ENCODE measurements around the gene LRRC7. TPM values are rescaled to one million over a fixed set of nuclear protein-coding genes. Genes with fewer than 3 reads are reported as not detected.

LRRC7 gene
- total RNA-seq, 4 donors from 2014 or later: 11.1 to 21.3 (median 14.1) TPM

- no peaks in the 10 kb centered on the region for H3K36me3 ChIP-seq
- DNase-seq (ENCODE audit: low spot score in 2 of 2): no peak
- H3K27me3 ChIP-seq: no peaks in the 10 kb centered on the region
- no peaks in the 10 kb centered on the region for H3K9me3 ChIP-seq
- no peak overlapping the region for H3K27ac ChIP-seq
- WGBS, 2 donors: 70 to 74% methylated on average over 2 of the region's 2 CpGs
- no peaks in the 10 kb centered on the region for H3K4me1 ChIP-seq
- H3K4me3 ChIP-seq: no peak overlapping the region
- no peak for TF ChIP-seq EP300 (IDR thresholded peaks at IDR 0.05)
- TF ChIP-seq CTCF (IDR thresholded peaks at IDR 0.05): no peak
- TF ChIP-seq POLR2A (IDR thresholded peaks at IDR 0.05): no peak
Observed at GRCh38 chr1:69835955-69836354, 268.2 kb downstream of the LRRC7 start.

GRCh38 chr1:69836971-69837636, 269.4 kb downstream of the LRRC7 start:
- WGBS, 2 donors: 61 to 65% methylated on average over 1 of the region's 1 CpG
- TF ChIP-seq CTCF (IDR thresholded peaks at IDR 0.05) (no peak), EP300 (IDR thresholded peaks at IDR 0.05) (no peak), POLR2A (IDR thresholded peaks at IDR 0.05) (no peak)
- no peak for DNase-seq (ENCODE audit: low spot score in 2 of 2)
- no peak overlapping the region for H3K27ac ChIP-seq
- H3K4me1 ChIP-seq: no peaks in the 10 kb centered on the region
- no peaks in the 10 kb centered on the region for H3K27me3 ChIP-seq
- no peaks in the 10 kb centered on the region for H3K36me3 ChIP-seq
- H3K4me3 ChIP-seq: no peak overlapping the region
- H3K9me3 ChIP-seq: no peaks in the 10 kb centered on the region

GRCh38 chr1:69842326-69842725, 274.6 kb downstream of the LRRC7 start:
- Histone ChIP-seq H3K36me3 (no peaks in the 10 kb centered on the region), H3K4me3 (no peak overlapping the region), H3K9me3 (no peaks in the 10 kb centered on the region), H3K27me3 (no peaks in the 10 kb centered on the region), H3K4me1 (no peaks in the 10 kb centered on the region), H3K27ac (no peak overlapping the region)
- no peak for DNase-seq (ENCODE audit: low spot score in 2 of 2)
- WGBS, 2 donors: 84 to 93% methylated on average over 1 of the region's 1 CpG
- no peak for TF ChIP-seq POLR2A (IDR thresholded peaks at IDR 0.05)
- TF ChIP-seq CTCF (IDR thresholded peaks at IDR 0.05): no peak

GRCh38 chr1:69845655-69846054, 277.9 kb downstream of the LRRC7 start:
- H3K36me3 ChIP-seq: no peaks in the 10 kb centered on the region
- WGBS, 2 donors: 97 to 100% methylated on average over 1 of the region's 1 CpG
- H3K27ac ChIP-seq: no peak overlapping the region
- no peak for DNase-seq (ENCODE audit: low spot score in 2 of 2)
- H3K9me3 ChIP-seq: no peaks in the 10 kb centered on the region
- H3K27me3 ChIP-seq: no peaks in the 10 kb centered on the region
- TF ChIP-seq EP300 (IDR thresholded peaks at IDR 0.05): no peak
- H3K4me1 ChIP-seq: no peaks in the 10 kb centered on the region
- no peak overlapping the region for H3K4me3 ChIP-seq

GRCh38 chr1:69846267-69846666, 278.5 kb downstream of the LRRC7 start:
- TF ChIP-seq POLR2A (IDR thresholded peaks at IDR 0.05) (no peak), CTCF (IDR thresholded peaks at IDR 0.05) (no peak), EP300 (IDR thresholded peaks at IDR 0.05) (no peak)
- DNase-seq (ENCODE audit: low spot score in 2 of 2): no peak
- Histone ChIP-seq H3K4me1 (no peaks in the 10 kb centered on the region), H3K36me3 (no peaks in the 10 kb centered on the region), H3K9me3 (no peaks in the 10 kb centered on the region), H3K4me3 (no peak overlapping the region), H3K27ac (no peak overlapping the region), H3K27me3 (no peaks in the 10 kb centered on the region)
- WGBS, 2 donors: 38 to 40% methylated on average over 3 of the region's 3 CpGs

GRCh38 chr1:69847670-69848069, 279.9 kb downstream of the LRRC7 start:
- 85 to 86% methylated on average over 4 of the region's 4 CpGs for WGBS, 2 donors
- no peak overlapping the region for H3K27ac ChIP-seq
- TF ChIP-seq POLR2A (IDR thresholded peaks at IDR 0.05) (no peak), EP300 (IDR thresholded peaks at IDR 0.05) (no peak), CTCF (IDR thresholded peaks at IDR 0.05) (no peak)
- no peaks in the 10 kb centered on the region for H3K36me3 ChIP-seq
- H3K9me3 ChIP-seq: no peaks in the 10 kb centered on the region
- DNase-seq (ENCODE audit: low spot score in 2 of 2): no peak
- H3K27me3 ChIP-seq: no peaks in the 10 kb centered on the region
- H3K4me3 ChIP-seq: no peak overlapping the region
- H3K4me1 ChIP-seq: no peaks in the 10 kb centered on the region
